Common myeloid progenitor, CD34-positive (primary cell): ENCODE results near the gene ARHGAP26.
"Not testable (repeated sequence)": the region's sequence is repeated elsewhere in the genome, so short reads cannot be mapped to it uniquely, and the experiment has no call there.

Experiments
- CTCF ChIA-PET: fragments of 350-600 bp; sonication (Branson Sonifier 250); formaldehyde crosslinking; loops from one replicate; lab custom pipeline; 2021; ENCODE audit warnings: antibody characterized with exemption; lab: Charles Lee
- POLR2A ChIA-PET: fragments of 350-600 bp; sonication (Branson Sonifier 250); formaldehyde crosslinking; loops from one replicate; lab custom pipeline; 2021; ENCODE audit warnings: antibody characterized with exemption; lab: Charles Lee
- DNase-seq, 3 donors: peaks; one replicate each; pipeline versions ENCODE4 v3.0.0 to v3.0.0-alpha.2; 2013
- H3K27ac ChIP-seq, 2 experiments: 1 replicate in 1 of 2; 2 replicates in 1 of 2; pipeline ENCODE4 v1.7.0; 2013; ENCODE audit warnings: inconsistent platforms in 2 of 2, low read length in 2 of 2, mild to moderate bottlenecking in 2 of 2, low read depth in 1 of 2, moderate library complexity in 1 of 2; ENCODE audit not compliant: severe bottlenecking in 2 of 2, insufficient read depth in 1 of 2, poor library complexity in 1 of 2
- H3K27me3 ChIP-seq, 5 experiments: replicated peaks in 2 of 5; 1 replicate in 3 of 5; 2 replicates in 2 of 5; pipeline versions ENCODE4 v1.6.1 to v1.7.0; 2013; ENCODE audit warnings: low read length in 4 of 5, mild to moderate bottlenecking in 2 of 5, moderate library complexity in 2 of 5, inconsistent platforms in 1 of 5; ENCODE audit not compliant: insufficient read depth in 5 of 5, control insufficient read depth in 4 of 5
- H3K36me3 ChIP-seq, 4 experiments: 1 replicate in 2 of 4; 2 replicates in 2 of 4; pipeline versions ENCODE4 v1.6.1 to v1.7.0; 2013; ENCODE audit warnings: low read length in 3 of 4, control low read depth in 1 of 4, mild to moderate bottlenecking in 1 of 4; ENCODE audit not compliant: control insufficient read depth in 4 of 4, insufficient read depth in 4 of 4
- H3K4me1 ChIP-seq, 4 experiments: 1 replicate in 3 of 4; 2 replicates in 1 of 4; pipeline versions ENCODE4 v1.6.1 to v1.7.1; 2013; ENCODE audit warnings: low read length in 3 of 4, mild to moderate bottlenecking in 3 of 4, control low read depth in 1 of 4, inconsistent platforms in 1 of 4, moderate library complexity in 1 of 4; ENCODE audit not compliant: control insufficient read depth in 4 of 4, insufficient read depth in 4 of 4; ENCODE audit errors: control extremely low read depth in 1 of 4
- H3K4me3 ChIP-seq, 7 experiments: 1 replicate in 4 of 7; 2 replicates in 3 of 7; pipeline versions ENCODE4 v1.5.1 to v1.7.0; 2013; ENCODE audit warnings: mild to moderate bottlenecking in 7 of 7, low read length in 6 of 7, moderate library complexity in 6 of 7, inconsistent platforms in 2 of 7, low read depth in 2 of 7, control low read depth in 1 of 7; ENCODE audit not compliant: insufficient read depth in 4 of 7, control insufficient read depth in 1 of 7; ENCODE audit errors: extremely low read depth in 1 of 7
- H3K9me3 ChIP-seq, 5 experiments: 1 replicate in 4 of 5; 2 replicates in 1 of 5; pipeline versions ENCODE4 v1.6.1 to v1.7.1; 2013; ENCODE audit warnings: low read length in 4 of 5, mild to moderate bottlenecking in 2 of 5, inconsistent platforms in 1 of 5, low read depth in 1 of 5, moderate library complexity in 1 of 5; ENCODE audit not compliant: control insufficient read depth in 4 of 5, insufficient read depth in 2 of 5; ENCODE audit errors: control extremely low read depth in 1 of 5
- WGBS: methylation state at CpG from one replicate; pipeline ENCODE4 v1.1.5; 2013; ENCODE audit not compliant: insufficient coverage; 5-methylcytosine and 5-hydroxymethylcytosine counted together

ARHGAP26 gene

GRCh38 chr5:142952229-142952628 is 182.1 kb downstream of the ARHGAP26 start:
- CTCF ChIA-PET = interaction anchor here (1.1 to 1.3 kb wide), 2 partner anchors 24 to 30 kb away, joined by 3 to 4 read pairs; no protein-coding TSS in a partner anchor
- Histone ChIP-seq H3K9me3 (no peaks in the 10 kb centered on the region), H3K36me3 (peaks cover 0 to 2% (median 0%) of the 10 kb centered on the region in 4 experiments), H3K4me1 (no peaks in the 10 kb centered on the region), H3K27me3 (no peaks in the 10 kb centered on the region), H3K4me3 (no peak overlapping the region), H3K27ac (no peak overlapping the region)
- POLR2A ChIA-PET = no interaction called here
- DNase-seq = no peak
- 100% methylated on average over 2 of the region's 3 CpGs for WGBS

GRCh38 chr5:142952871-142953270 is 182.7 kb downstream of the ARHGAP26 start:
- H3K4me1 ChIP-seq, DNase-seq, H3K27me3 ChIP-seq, POLR2A ChIA-PET, H3K9me3 ChIP-seq, H3K4me3 ChIP-seq, H3K36me3 ChIP-seq, H3K27ac ChIP-seq: not testable (repeated sequence)
- WGBS = 93% methylated on average over 2 of the region's 3 CpGs
- CTCF ChIA-PET = interaction anchor here (0.5 to 1.3 kb wide), 4 partner anchors 24 to 37 kb away, joined by 3 to 4 read pairs (median 3); no protein-coding TSS in a partner anchor

GRCh38 chr5:142954455-142954854 is 184.3 kb downstream of the ARHGAP26 start:
- ChIA-PET POLR2A (no interaction called here), CTCF (no interaction called here)
- Histone ChIP-seq H3K27me3 (no peaks in the 10 kb centered on the region), H3K27ac (no peak overlapping the region), H3K36me3 (peaks cover 0 to 2% (median 0%) of the 10 kb centered on the region in 4 experiments), H3K4me3 (no peak overlapping the region), H3K4me1 (peaks cover 0 to 4% (median 2%) of the 10 kb centered on the region in 4 experiments), H3K9me3 (no peaks in the 10 kb centered on the region)
- DNase-seq = no peak
- WGBS = 100% methylated on average over 1 of the region's 2 CpGs

GRCh38 chr5:142955628-142956027 is 185.5 kb downstream of the ARHGAP26 start:
- ChIA-PET CTCF (interaction anchor here (1.2 kb wide), 1 partner anchor 23 kb away, joined by 3 read pairs; no protein-coding TSS in a partner anchor), POLR2A (no interaction called here)
- Histone ChIP-seq H3K36me3 (peaks cover 0 to 2% (median 0%) of the 10 kb centered on the region in 4 experiments), H3K4me3 (no peak overlapping the region), H3K4me1 (peaks cover 0 to 9% (median 2%) of the 10 kb centered on the region in 4 experiments), H3K27me3 (no peaks in the 10 kb centered on the region), H3K9me3 (no peaks in the 10 kb centered on the region), H3K27ac (no peak overlapping the region)
- WGBS = 100% methylated on average over 1 of the region's 1 CpG
- no peak for DNase-seq

- Histone ChIP-seq H3K4me1 (peaks cover 0 to 9% (median 2%) of the 10 kb centered on the region in 4 experiments), H3K27me3 (no peaks in the 10 kb centered on the region), H3K9me3 (no peaks in the 10 kb centered on the region), H3K36me3 (peaks cover 0 to 2% (median 0%) of the 10 kb centered on the region in 4 experiments), H3K27ac (no peak overlapping the region), H3K4me3 (no peak overlapping the region)
- 95% methylated on average over 4 of the region's 7 CpGs for WGBS
- ChIA-PET POLR2A (no interaction called here), CTCF (interaction anchor here (3.4 to 3.5 kb wide), 2 partner anchors 32 to 36 kb away, joined by 13 to 14 read pairs; no protein-coding TSS in a partner anchor)
- no peak for DNase-seq
Measured at GRCh38 chr5:142957528-142957927, 187.4 kb downstream of the ARHGAP26 start.

- Histone ChIP-seq H3K27me3 (no peaks in the 10 kb centered on the region), H3K4me1 (peaks cover 0 to 9% (median 2%) of the 10 kb centered on the region in 4 experiments), H3K36me3 (no peaks in the 10 kb centered on the region), H3K9me3 (no peaks in the 10 kb centered on the region), H3K27ac (no peak overlapping the region), H3K4me3 (no peak overlapping the region)
- ChIA-PET CTCF (interaction anchor here (1.0 to 3.5 kb wide), 9 partner anchors 12 to 42 kb away, joined by 3 to 14 read pairs (median 4); no protein-coding TSS in a partner anchor), POLR2A (no interaction called here)
- DNase-seq = no peak
- 100% methylated on average over 1 of the region's 1 CpG for WGBS
Measured at GRCh38 chr5:142958944-142959682, 188.9 kb downstream of the ARHGAP26 start.
